Neural progenitor cell (in vitro differentiated cells): ENCODE data around the gene CCSER2. TPM values are rescaled to one million over a fixed set of nuclear protein-coding genes. Genes with fewer than 3 reads are reported as not detected.

Experiments
- DNase-seq: peaks from one replicate; pipeline ENCODE4 v3.0.0-alpha.2; 2016; ENCODE audit warnings: low spot score
- H2AFZ ChIP-seq: fragments of 200-600 bp; sonication (generic); replicated peaks from 2 replicates; pipeline ENCODE4 v1.6.1; 2016; ENCODE audit warnings: antibody characterized with exemption
- H3F3A ChIP-seq: fragments of 200-600 bp; sonication (generic); 2 replicates; pipeline ENCODE4 v1.6.1; 2016; ENCODE audit warnings: antibody characterized with exemption, low read depth
- H3K27ac ChIP-seq: fragments of 200-600 bp; sonication (generic); 2 replicates; pipeline ENCODE4 v1.5.1; 2016; ENCODE audit warnings: mild to moderate bottlenecking
- H3K27me3 ChIP-seq: fragments of 200-600 bp; sonication (generic); 2 replicates; pipeline ENCODE4 v1.6.1; 2016; ENCODE audit warnings: mild to moderate bottlenecking, moderate library complexity
- H3K36me3 ChIP-seq: fragments of 200-600 bp; sonication (generic); 2 replicates; pipeline ENCODE4 v1.5.1; 2016
- H3K4me1 ChIP-seq: fragments of 200-600 bp; sonication (generic); 2 replicates; pipeline ENCODE4 v1.6.1; 2016; ENCODE audit warnings: mixed run types
- H3K4me2 ChIP-seq: fragments of 200-600 bp; sonication (generic); 2 replicates; pipeline ENCODE4 v1.6.1; 2016
- H3K4me3 ChIP-seq: fragments of 200-600 bp; sonication (generic); 2 replicates; pipeline ENCODE4 v1.5.1; 2016
- H3K79me2 ChIP-seq: fragments of 200-600 bp; sonication (generic); 2 replicates; pipeline ENCODE4 v1.6.1; 2016; ENCODE audit warnings: low read depth
- H3K9ac ChIP-seq: fragments of 200-600 bp; sonication (generic); 2 replicates; pipeline ENCODE4 v1.6.1; 2016
- H3K9me3 ChIP-seq: fragments of 200-600 bp; sonication (generic); 2 replicates; pipeline ENCODE4 v1.5.1; 2016; ENCODE audit warnings: low read depth
- H4K20me1 ChIP-seq: fragments of 200-600 bp; sonication (generic); 2 replicates; pipeline ENCODE4 v1.6.1; 2016; ENCODE audit warnings: low read depth
- H3K27ac Mint-ChIP-seq: 3 replicates; pipeline ENCODE4 v1.8.0; 2021; ENCODE audit warnings: mixed read lengths
- H3K27me3 Mint-ChIP-seq: 2 replicates; pipeline ENCODE4 v1.8.0; 2022; ENCODE audit warnings: low read depth, mild to moderate bottlenecking, inconsistent platforms, moderate library complexity, mixed read lengths; ENCODE audit not compliant: insufficient read depth
- H3K36me3 Mint-ChIP-seq: 3 replicates; pipeline ENCODE4 v1.8.0; 2021; ENCODE audit warnings: mixed read lengths
- H3K4me1 Mint-ChIP-seq: 3 replicates; pipeline ENCODE4 v1.8.0; 2021; ENCODE audit warnings: mixed read lengths
- H3K4me3 Mint-ChIP-seq: 3 replicates; pipeline ENCODE4 v1.8.0; 2021; ENCODE audit warnings: mild to moderate bottlenecking, moderate library complexity, mixed read lengths
- H3K9me3 Mint-ChIP-seq: 3 replicates; pipeline ENCODE4 v1.8.0; 2020; ENCODE audit warnings: mixed read lengths
- EZH2 ChIP-seq: fragments of 200-600 bp; sonication (generic); IDR thresholded peaks from 2 replicates; pipeline ENCODE4 v1.6.1; 2017; ENCODE audit warnings: antibody characterized with exemption, mild to moderate bottlenecking, moderate library complexity
- EZH2phosphoT487 ChIP-seq: fragments of 200-600 bp; sonication (generic); IDR thresholded peaks from 2 replicates; pipeline ENCODE4 v1.6.1; 2017; ENCODE audit warnings: antibody characterized with exemption
- total RNA-seq: library from RNA; depleted of rRNA; stranded (reverse); fragments of >200 nt; gene quantifications from 2 replicates; pipeline ENCODE4 v1.2.3, GENCODE V29; 2015; ENCODE audit warnings: low replicate concordance
- TF ChIP-seq, protein P1 (sequence below): fragments of 200-600 bp; sonication (generic); IDR thresholded peaks from 2 replicates; pipeline ENCODE4 v1.5.1; 2017; ENCODE audit warnings: antibody characterized with exemption, mild to moderate bottlenecking

Gene CCSER2
- total RNA-seq, 1 donor from 2014 or later, result 39.3 TPM

DNA sequence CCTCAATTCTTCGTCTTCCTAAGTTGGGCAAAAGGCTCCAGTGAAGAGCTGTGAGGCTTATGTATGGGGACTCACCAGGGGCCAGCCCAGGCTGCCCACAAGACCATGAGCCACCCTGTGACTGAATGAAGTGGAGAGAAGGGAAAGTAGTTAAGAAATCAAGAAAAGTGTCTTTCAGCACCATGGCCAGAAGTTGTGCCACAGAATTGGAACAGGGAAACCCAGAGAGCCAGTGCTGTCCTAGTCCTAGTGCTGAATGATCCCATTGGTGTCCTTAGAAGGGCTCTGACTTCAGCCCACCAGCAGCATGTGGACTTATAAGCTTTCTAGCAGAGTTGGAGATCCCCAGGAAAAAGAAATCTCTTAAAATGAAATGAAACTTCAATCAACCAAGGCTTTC lies 37.0 kb upstream of the CCSER2 start:
- no peaks in the 10 kb centered on the region for H3K9me3 Mint-ChIP-seq
- DNase-seq, result peak; percentile 83

DNA sequence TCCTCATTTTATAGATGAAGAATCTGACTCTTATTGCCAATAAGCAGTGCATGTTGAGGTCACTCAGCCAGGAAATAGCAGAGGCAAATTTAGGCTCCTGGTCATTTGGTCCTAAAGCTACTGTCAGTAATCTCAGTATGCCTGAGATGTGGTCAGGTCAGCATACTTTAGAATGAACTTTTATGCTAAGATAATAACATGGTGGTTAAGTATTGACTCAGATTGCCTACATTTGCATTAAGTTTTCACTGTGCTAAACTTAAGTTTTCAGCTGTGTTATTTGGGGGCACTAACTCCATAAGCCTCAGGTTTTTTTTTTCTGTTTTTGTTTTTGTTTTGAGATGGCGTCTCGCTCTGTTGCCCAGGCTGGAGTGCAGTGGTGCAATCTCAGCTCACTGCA lies 35.9 kb upstream of the CCSER2 start:
- Mint-ChIP-seq H3K4me1 (no peaks in the 10 kb centered on the region), H3K9me3 (no peaks in the 10 kb centered on the region), H3K27ac (no peak overlapping the region), H3K4me3 (no peak overlapping the region), H3K27me3 (no peaks in the 10 kb centered on the region), H3K36me3 (no peaks in the 10 kb centered on the region)
- Histone ChIP-seq H3K9ac (no peak overlapping the region), H3F3A (no peaks in the 10 kb centered on the region), H3K4me2 (no peak overlapping the region), H2AFZ (no peak overlapping the region), H3K9me3 (no peaks in the 10 kb centered on the region), H3K36me3 (no peaks in the 10 kb centered on the region), H4K20me1 (peaks cover 14% of the 10 kb centered on the region), H3K4me3 (no peak overlapping the region), H3K27ac (no peak overlapping the region), H3K79me2 (no peaks in the 10 kb centered on the region), H3K4me1 (peaks cover 7% of the 10 kb centered on the region), H3K27me3 (no peaks in the 10 kb centered on the region)
- TF ChIP-seq, protein P1, sequence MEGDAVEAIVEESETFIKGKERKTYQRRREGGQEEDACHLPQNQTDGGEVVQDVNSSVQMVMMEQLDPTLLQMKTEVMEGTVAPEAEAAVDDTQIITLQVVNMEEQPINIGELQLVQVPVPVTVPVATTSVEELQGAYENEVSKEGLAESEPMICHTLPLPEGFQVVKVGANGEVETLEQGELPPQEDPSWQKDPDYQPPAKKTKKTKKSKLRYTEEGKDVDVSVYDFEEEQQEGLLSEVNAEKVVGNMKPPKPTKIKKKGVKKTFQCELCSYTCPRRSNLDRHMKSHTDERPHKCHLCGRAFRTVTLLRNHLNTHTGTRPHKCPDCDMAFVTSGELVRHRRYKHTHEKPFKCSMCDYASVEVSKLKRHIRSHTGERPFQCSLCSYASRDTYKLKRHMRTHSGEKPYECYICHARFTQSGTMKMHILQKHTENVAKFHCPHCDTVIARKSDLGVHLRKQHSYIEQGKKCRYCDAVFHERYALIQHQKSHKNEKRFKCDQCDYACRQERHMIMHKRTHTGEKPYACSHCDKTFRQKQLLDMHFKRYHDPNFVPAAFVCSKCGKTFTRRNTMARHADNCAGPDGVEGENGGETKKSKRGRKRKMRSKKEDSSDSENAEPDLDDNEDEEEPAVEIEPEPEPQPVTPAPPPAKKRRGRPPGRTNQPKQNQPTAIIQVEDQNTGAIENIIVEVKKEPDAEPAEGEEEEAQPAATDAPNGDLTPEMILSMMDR, result no peak
- no peak for DNase-seq

More for the DNA sequence above, 37.0 kb upstream of the CCSER2 start:
- Mint-ChIP-seq H3K4me3 (no peak overlapping the region), H3K27me3 (peaks cover 2% of the 10 kb centered on the region), H3K27ac (no peak overlapping the region), H3K36me3 (no peaks in the 10 kb centered on the region), H3K4me1 (no peaks in the 10 kb centered on the region)
- H3K9ac ChIP-seq, result no peak overlapping the region
- TF ChIP-seq, protein P1, result no peak
- TF ChIP-seq EZH2, result no peak
- no peak for TF ChIP-seq EZH2phosphoT487
- no peak overlapping the region for H3K4me3 ChIP-seq
- peaks cover 14% of the 10 kb centered on the region for H4K20me1 ChIP-seq
- H2AFZ ChIP-seq, result no peak overlapping the region
- H3F3A ChIP-seq, result no peaks in the 10 kb centered on the region
- H3K9me3 ChIP-seq, result no peaks in the 10 kb centered on the region
- H3K4me2 ChIP-seq, result no peak overlapping the region
- H3K36me3 ChIP-seq, result no peaks in the 10 kb centered on the region
- H3K4me1 ChIP-seq, result peaks cover 3% of the 10 kb centered on the region
- H3K27me3 ChIP-seq, result no peaks in the 10 kb centered on the region
- no peaks in the 10 kb centered on the region for H3K79me2 ChIP-seq
- no peak overlapping the region for H3K27ac ChIP-seq

DNA sequence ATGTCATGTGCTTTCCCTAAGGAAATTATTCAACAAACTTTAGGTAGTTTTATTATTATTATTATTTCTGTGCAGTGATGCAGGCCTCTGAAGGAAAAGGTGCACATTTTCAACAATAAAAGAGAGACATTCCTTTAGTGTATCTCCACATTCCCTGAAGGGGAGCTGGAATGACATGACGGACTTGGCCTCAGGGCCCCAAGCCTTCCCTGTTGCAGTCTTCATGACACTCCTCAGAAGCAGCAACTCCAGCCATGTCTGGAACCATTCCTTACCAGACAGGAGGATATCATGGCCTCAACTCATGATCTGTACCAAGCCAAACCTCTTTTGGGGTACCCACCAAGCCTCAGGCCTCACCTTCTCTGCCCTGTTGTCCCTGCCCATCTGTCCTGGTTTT lies 35.2 kb upstream of the CCSER2 start:
- no peak overlapping the region for H3K4me2 ChIP-seq
- Mint-ChIP-seq H3K36me3 (no peaks in the 10 kb centered on the region), H3K9me3 (no peaks in the 10 kb centered on the region), H3K4me3 (no peak overlapping the region), H3K27ac (no peak overlapping the region), H3K27me3 (no peaks in the 10 kb centered on the region), H3K4me1 (no peaks in the 10 kb centered on the region)
- no peaks in the 10 kb centered on the region for H3K36me3 ChIP-seq
- H3K4me3 ChIP-seq, result no peak overlapping the region
- H3F3A ChIP-seq, result no peaks in the 10 kb centered on the region
- no peak overlapping the region for H3K9ac ChIP-seq
- H3K79me2 ChIP-seq, result no peaks in the 10 kb centered on the region
- no peaks in the 10 kb centered on the region for H3K9me3 ChIP-seq
- H3K4me1 ChIP-seq, result peaks cover 7% of the 10 kb centered on the region
- H2AFZ ChIP-seq, result no peak overlapping the region
- no peak for DNase-seq
- no peak for TF ChIP-seq EZH2phosphoT487
- TF ChIP-seq, protein P1, result no peak
- TF ChIP-seq EZH2, result no peak
- peaks cover 14% of the 10 kb centered on the region for H4K20me1 ChIP-seq
- H3K27me3 ChIP-seq, result no peaks in the 10 kb centered on the region
- H3K27ac ChIP-seq, result no peak overlapping the region
